NCI-H187 (cell line): ENCODE measurements around the gene INSRR.

Source experiments
- DNase-seq, 2 experiments: peaks; one replicate each; lab custom pipeline; 2025; lab: John Stamatoyannopoulos, UW

INSRR gene

GRCh38 chr1:156828400-156829124, 30.4 kb downstream of the INSRR start:
- DNase-seq = no peak

DNA sequence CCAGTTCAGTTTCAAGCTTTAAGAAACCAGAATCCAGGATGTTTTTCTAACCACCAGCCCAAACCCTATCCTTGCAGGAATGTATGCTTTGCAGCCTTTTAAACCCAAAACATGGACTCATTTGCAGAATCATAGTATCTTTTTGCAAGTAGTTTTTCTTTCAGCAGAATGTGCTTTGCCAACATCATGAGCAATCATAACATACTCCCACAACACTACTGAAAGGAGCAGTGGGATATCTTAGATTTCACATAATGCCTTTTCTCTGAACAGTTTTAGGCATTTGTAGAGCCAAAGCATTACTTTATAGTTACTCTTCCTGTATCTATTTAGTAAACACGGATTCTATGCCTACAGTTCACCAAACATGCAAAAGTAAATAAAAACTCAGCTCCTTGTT, 32.3 kb downstream of the INSRR start:
- no peak for DNase-seq

- no peak for DNase-seq
Measured at GRCh38 chr1:156823210-156823790, 35.6 kb downstream of the INSRR start.

DNA sequence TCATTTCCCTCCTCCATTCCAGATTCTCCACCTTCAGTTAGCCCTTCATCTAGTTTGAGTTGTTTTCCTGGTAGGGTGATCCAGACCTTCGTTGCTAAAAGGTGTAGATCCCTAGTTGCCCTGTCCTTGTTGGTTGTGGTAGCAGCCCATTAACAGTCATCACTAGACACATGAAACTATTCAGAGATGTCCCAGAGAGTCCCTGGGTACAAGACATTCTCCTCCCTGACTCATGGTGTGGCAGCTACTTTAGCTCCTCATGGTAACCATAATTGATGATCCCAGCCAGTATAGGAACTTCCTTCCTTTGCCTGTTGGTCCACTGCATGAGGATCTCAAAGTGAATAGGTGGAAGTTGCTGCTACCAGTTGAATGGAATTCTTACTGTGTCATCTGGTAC, 36.2 kb downstream of the INSRR start:
- DNase-seq = no peak

- no peak for DNase-seq
Measured at GRCh38 chr1:156821801-156822200, 37.1 kb downstream of the INSRR start.

- DNase-seq = no peak
Measured at GRCh38 chr1:156816561-156817328, 42.2 kb downstream of the INSRR start, which contains the start of gene SH2D2A. SH2D2A (minus strand) TSS chr1:156816848; CDS start chr1:156816708, 140 bp downstream.

- DNase-seq = no peak
Measured at GRCh38 chr1:156815961-156816422, 42.9 kb downstream of the INSRR start.

DNA sequence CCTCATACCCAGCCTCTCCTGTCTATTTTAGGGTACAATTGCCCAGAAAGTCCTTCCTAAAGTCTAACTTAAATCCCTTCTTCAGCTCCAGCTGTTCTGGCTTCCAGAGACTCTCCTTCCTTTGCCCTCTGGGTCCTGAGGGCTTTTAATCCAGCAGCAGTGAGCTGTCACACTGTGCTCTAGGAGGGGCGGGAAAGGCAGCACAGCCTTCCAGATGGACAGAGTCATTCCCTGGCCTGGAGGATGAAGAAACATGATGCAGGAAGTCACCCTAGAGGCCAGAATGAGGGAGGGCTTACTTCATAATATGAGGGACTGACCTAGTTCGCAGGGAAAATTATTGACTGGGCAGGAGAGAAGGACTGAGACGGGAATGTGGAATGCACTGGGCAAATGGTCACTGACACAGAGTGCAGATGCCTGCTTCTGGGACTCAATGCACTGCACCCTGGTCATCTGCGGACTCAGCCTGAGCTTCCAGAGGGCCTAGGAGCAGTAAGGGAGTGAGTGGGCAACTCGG, 43.5 kb downstream of the INSRR start:
- DNase-seq = no peak

DNA sequence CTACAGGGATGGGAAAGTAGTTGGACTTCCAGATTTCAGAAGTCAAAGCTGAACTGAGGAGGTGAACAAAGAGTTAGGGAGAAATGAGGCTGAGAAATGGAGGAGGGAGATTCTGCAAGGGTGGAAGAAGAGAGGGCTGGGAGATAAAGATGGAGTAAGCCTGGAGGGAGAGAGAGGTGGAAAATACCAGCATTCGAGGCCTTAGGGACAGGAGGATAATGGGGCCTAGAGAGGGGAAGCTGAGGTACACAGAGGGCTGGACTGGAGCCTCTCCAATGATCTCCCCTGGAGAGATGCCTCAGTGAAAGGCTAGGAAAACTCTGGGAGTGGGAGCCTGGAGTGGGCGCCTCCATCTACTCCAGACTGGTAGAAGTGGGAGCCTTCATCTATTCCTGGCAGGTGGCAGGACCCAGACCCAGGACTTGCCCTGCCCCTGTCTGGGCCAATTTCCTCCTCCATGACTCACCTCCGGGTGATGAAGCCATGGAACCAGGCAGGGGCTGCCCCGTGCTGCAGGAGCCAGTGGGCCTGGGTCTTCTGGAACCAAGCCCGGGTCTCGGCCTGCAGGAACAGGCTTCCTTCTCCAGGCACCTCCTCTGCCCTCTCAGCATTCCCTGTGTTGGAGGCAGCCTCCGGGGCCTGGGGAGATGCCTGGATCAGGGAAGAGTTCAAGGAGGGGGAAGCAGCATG, 44.2 kb downstream of the INSRR start:
- DNase-seq = no peak

GRCh38 chr1:156813750-156814570, 45.0 kb downstream of the INSRR start:
- DNase-seq = peak; percentile 60 to 70

GRCh38 chr1:156813298-156813697, 45.6 kb downstream of the INSRR start:
- no peak for DNase-seq

- DNase-seq = no peak
Measured at GRCh38 chr1:156812293-156812990, 46.5 kb downstream of the INSRR start.

DNA sequence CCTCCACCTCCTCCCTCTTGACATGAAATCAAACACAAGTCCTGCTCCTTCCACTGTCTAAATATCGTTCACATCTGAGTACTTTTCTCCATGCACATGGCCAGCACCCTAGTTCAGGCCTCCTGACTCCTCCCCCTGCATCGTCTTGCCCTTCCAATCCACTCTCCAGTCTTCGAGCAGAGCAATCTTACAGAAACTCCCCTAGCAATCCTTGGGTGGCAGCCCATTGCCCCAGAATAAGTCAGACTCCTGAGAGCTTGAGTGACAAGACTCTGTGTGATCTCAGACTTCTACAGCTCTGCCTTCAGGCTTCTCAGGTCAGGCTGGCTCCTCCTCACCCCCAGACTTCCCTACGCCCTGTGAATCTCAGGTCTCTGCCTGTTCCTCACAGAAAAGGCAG, 47.7 kb downstream of the INSRR start:
- no peak for DNase-seq

GRCh38 chr1:156809711-156810366, 49.1 kb downstream of the INSRR start:
- no peak for DNase-seq

GRCh38 chr1:156809281-156809680, 49.6 kb downstream of the INSRR start:
- DNase-seq = no peak

DNA sequence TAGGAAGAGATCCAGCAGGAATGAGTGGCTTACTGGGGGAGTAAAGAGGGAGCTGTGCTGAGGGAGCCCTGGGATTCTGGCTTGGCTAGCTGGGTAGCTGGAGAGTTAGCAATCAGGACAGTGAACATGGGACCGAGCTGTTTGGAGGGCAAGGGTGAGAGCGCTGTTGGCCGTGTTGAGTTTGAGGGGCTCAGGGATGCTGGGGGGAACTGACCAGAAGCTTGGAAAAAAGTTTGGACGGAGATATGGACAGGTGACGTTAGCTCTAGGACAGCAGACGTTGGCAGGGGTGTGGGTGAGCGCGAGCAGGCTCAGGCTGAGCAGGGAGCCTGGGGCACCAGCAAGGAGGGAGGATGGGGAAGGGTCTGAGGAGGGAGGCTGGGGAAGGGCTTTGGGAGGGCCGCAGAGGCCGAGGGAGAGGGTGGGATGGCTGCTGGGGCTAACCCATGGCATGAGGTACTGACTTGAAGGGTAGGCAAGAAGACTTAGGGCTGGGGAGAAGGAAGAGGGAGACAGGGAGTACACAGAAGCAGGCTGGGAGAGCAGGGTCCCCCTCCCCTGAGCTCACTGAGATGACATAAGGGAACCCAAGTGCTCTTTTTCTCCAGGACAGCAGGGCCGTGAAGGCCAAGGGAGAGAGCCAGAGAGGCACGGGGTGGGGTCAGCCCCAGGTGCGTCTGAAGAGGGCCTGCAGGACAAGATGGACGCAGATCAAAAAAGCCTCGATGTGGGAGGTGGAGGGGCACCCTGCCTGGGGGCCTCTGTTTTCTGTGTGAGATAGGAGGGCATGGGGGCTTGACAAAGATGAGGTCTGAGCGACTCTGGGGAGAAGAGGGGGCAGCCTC, 50.5 kb downstream of the INSRR start:
- DNase-seq = no peak

- DNase-seq = no peak
Measured at GRCh38 chr1:156807627-156808026, 51.3 kb downstream of the INSRR start.

GRCh38 chr1:156806512-156807440, 52.1 kb downstream of the INSRR start:
- DNase-seq = no peak
